Midbrain (tissue), 1 donor: ENCODE results near the gene TMEM132D.
"Not testable (repeated sequence)": the region's sequence is repeated elsewhere in the genome, so short reads cannot be mapped to it uniquely, and the experiment has no call there.

ENCODE experiments used
- DNase-seq: peaks from one replicate; lab custom pipeline; 2025; lab: John Stamatoyannopoulos, UW

TMEM132D gene

GRCh38 chr12:129588142-129588541, 315.7 kb downstream of the TMEM132D start:
- no peak for DNase-seq

DNA sequence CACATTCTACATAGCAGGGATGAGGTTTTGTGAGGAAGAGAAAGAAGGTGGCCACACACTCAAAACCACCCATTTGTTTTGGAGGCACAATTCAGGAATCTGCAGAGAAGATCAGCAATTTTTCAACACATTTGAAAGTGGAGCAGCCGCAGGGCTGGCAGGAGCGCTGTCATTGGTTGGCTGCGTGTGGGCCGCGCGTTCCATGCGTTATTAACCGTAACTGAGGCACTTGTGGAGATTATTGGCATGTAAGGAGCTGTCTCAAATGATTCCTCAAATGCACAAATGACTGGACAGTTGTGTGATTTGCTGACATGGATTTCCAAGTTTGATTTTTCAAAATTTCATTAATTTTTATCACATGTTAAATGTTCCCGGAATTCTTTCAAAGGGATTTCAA, 318.5 kb downstream of the TMEM132D start:
- DNase-seq: no peak

GRCh38 chr12:129579879-129580278, 323.9 kb downstream of the TMEM132D start:
- no peak for DNase-seq

DNA sequence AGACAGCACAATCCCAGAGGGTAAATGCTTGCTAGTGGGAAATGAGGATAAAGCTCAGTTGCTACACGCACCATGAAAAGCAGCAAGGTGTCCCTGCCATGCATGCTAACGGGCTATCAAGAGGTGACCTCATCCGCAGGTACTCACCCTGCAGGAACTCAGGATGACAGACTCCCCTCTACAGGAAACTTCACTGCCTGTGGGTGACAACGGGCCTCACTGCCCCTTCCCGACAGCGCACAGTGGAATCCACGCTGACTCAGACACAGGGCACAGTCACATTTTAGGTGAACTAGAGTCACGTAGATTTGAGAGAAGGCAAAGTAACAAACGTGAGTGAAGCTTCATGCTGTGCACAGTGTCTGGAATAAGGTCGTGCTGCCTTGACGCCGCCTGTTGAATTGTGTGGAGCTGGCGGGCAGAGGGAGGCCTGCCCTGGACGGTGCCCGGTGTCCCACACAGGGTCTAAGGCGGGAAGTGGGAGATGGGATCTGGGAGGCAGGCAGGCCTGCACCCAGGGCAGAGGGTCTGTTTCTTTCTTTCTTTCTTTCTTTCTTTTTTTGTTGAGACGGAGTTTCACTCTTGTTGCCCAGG, 331.8 kb downstream of the TMEM132D start:
- DNase-seq: no peak

DNA sequence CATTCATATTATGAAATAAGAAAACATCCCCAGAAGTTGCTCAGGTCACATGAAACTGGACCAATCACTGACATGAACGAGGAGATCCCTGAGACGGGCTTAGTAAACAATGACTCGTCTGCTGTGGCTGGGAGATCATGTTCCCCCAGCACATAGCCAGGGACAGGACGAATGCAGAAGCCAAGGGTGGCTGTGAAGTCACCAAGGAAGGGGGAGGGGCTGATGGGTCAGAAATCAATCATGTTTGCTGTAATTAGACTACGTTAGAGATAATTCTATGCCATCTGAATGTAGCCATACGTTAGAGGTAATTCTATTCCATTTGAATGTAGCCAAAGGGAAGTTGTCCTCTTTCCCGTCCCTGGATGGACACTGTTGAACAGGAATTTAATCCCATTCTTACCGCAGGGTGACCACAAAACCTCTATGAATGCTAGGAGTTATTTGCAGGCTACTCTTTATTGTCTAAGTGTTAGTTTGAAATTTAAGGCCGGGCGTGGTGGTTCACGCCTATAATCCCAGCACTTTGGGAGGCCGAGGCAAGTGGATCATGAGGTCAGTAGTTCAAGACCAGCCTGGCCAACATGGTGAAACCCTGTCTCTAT, 332.9 kb downstream of the TMEM132D start:
- no peak for DNase-seq

DNA sequence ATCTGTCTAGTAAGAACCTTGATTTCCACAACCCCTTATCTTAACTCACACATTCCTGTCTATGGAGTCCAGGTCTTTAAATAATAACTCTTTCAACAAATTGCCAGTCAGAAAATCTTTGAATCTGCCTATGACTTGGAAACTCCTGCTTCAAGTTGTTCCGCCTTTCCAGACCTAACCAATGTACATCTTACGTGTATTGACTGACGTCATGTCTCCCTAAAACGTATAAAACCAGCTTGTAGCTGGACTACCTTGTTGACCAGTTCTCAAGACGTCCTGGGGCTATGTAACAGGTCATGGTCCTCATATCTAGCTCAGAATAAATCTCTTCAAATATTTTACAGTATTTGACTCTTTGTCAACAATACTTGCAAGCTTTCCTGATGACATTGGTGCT, 337.0 kb downstream of the TMEM132D start:
- no peak for DNase-seq

DNA sequence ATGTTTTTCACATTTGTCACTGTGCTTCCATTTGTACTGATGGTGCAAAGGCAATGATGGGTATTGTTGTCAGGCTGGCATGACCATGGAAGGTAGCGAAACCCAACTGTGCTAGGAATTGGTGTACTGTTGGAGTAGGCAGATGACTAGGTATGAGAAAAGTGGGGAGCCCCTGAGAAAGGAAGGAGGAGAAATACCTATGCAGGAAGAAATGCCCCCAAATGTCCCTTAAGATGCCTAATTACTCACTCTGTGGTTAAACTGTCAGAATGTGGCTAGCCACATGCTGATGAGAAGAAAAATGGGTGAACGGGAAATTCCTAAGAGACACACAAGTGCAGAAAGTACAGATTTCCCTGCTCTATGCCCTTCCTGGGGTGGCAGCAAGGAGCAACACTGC, 339.1 kb downstream of the TMEM132D start:
- DNase-seq: no peak

- no peak for DNase-seq
Observed at GRCh38 chr12:129563266-129563665, 340.6 kb downstream of the TMEM132D start.

DNA sequence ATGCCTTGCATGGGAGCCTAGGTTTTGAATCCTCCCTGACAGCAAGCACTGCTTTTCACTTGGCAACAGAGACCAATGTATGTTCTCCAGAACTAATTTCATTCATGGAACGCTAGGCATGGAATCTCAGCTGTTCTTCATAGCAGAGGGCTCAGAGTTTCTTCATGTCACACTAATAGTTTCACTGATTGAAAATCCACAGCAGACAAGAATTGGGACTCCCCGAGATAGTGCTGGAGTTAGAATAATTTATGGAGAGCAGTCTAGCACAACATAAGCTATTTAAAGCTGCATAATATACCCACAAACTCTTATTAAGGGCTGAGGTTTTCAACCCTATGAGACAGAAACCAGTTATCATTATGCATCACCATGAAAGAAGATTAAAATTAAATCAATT, 342.5 kb downstream of the TMEM132D start:
- no peak for DNase-seq

DNA sequence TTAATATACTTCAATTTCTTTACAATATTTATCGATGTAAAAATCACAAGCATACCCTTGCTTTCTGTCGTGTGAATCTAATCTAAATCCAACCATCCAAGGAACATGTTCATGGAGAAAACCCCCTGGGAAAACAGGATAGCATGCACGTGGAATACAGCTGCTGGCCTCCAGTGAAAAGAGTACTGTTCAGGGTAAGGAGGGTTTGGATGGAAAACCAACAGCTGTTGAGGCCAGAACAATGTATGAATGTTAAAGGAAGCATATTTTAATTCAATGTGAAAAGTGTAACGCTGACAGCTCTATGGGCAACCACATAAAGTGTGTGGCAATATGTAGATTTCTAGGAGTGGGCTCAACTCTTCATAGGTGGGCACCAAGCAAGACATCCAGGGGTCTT, 344.0 kb downstream of the TMEM132D start:
- no peak for DNase-seq

GRCh38 chr12:129558036-129558435, 345.8 kb downstream of the TMEM132D start:
- DNase-seq: no peak

GRCh38 chr12:129556082-129556481, 347.7 kb downstream of the TMEM132D start:
- no peak for DNase-seq

DNA sequence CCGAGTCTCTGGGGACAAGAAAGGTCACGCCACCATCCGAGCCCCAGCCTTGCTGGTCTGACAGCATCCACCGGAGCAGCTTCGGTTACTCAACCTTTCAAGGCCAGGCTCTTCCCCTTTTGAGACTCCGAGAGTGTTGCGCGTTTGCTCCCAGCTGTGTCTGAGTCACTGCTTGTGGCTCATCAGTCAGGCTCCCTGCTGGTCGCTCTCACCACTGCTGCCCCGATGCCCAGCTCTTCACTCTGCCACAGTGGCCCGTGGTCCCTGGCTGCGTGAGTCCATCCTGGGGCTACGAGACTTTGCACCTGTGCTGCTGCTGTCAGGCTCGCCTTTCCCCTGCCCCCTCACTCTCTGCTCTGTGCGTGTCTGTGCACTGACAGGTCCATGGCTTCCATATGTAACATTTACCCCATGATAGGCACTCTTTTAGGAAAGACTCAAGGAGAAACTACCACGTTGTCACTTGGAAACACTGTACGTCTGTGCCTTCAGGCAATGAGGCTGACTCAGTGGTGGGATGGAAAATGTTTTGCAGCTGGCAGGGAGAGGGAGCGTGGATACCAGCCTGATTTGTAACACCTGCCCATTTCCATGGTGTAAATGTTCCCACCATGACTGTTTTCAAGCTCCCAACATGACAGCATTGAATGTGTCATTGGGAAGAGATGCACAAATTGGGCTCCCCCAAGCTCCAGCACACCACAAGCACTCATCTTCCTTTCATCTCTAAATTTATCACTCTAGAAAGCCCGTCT, 350.7 kb downstream of the TMEM132D start:
- DNase-seq: no peak

- DNase-seq: no peak
Observed at GRCh38 chr12:129551441-129551840, 352.4 kb downstream of the TMEM132D start.

DNA sequence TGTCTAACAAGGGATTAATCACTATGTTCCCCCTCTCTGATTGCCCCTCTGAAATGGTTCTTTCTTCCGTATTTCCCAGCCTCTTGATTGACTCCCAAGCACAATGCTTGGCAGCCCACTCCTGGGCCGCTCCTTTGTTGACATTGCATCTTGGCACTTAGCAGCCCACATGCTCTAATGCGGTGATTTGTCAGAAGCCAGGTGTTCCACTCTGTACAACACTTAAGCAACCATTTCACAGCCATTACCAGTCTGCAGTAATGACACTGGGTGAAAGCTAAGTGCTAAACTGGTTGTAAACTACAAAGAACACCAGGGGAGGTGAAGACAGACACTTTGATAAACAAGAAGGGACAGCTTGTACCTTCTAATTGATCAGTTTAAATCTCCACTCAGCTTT, 353.5 kb downstream of the TMEM132D start:
- DNase-seq: no peak

- DNase-seq: no peak
Observed at GRCh38 chr12:129549656-129550055, 354.2 kb downstream of the TMEM132D start.

GRCh38 chr12:129549020-129549419, 354.8 kb downstream of the TMEM132D start:
- DNase-seq: not testable (repeated sequence)

- DNase-seq: no peak
Observed at GRCh38 chr12:129544716-129545115, 359.1 kb downstream of the TMEM132D start.

GRCh38 chr12:129540954-129541353, 362.9 kb downstream of the TMEM132D start:
- no peak for DNase-seq

DNA sequence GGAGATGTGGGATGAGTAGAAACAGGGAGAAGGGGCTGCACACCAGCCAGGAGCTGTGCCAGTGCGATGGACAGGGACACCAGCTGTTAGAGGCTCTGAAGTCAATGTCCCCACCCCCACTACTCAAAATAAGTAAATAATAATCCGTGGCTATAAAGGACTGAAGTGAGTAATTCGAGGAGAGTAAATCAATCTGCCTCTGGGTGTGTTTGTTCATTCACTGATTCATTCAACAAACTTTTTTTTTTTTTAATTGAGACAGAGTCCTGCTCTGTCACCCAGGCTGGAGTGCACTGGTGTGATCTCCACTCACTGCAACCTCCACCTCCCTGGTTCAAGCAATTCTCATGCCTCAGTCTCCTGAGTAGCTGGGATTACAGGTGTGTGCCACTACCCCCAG, 363.6 kb downstream of the TMEM132D start:
- no peak for DNase-seq

DNA sequence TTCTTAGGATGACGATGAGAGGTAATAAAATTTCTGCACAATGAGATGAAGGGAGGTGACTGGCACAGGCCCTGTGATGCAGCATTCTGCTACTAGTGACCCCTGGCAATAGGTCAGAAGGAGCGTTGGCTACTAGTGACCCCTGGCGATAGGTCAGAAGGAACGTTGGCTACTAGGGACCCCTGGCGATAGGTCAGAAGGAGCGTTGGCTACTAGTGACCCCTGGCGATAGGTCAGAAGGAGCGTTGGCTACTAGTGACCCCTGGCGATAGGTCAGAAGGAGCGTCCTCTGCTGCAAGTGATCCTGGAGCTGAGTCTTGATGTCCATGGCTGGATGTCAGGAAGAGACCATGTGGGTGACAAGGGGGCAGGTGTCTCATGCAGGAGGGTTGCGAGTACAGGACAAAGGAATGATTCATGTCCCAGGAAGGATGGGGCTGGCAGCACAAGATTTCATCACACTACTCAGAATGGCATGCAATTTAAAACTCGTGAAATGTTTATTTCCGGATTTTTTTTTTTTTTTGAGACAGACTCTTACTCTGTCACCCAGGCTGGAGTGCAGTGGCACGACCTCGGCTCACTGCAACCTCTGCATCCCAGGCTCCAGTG, 365.0 kb downstream of the TMEM132D start:
- not testable (repeated sequence) for DNase-seq

GRCh38 chr12:129538137-129538536, 365.7 kb downstream of the TMEM132D start:
- DNase-seq: no peak
